ENCODE results near the gene VANGL1.

VANGL1 gene

DNA sequence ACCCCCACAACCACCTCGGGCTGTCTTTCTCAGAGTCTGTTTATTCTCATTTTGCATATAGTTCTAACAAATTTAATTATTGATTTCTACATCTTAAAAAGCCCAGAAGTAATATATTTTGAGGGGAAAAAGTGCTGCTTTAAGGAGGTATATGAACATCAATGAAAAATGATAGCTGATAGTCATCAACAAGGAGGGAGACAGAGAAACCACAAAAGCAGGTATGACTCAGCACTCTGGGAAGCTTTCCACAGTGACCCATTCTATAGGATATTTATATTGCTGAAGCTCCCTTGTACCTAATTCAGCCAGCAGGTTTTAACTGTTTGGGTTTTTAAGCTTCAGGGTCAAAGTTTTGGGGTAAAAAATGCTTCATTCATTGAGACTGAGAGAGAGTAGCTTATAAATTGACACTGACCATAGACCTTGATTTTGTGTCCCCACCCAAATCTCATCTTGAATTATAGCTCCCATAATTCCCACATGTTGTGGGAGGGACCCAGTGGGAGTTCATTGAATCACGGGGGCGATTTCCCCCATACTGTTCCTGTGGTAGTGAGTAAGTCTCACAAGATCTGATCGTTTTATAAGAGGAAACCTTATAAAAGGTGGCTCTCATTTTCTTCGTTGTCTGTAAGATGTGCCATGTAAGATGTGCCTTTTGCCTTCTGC, 27.4 kb downstream of the VANGL1 start:
- Histone ChIP-seq H3K4me3 (replicated peaks; ENCODE audit: insufficient read depth, low read length) (no peak overlapping the region), H3K27ac (replicated peaks) (no peak overlapping the region), H3K27me3 (ENCODE audit: insufficient read depth, poor library complexity, severe bottlenecking) (no peaks in the 10 kb centered on the region)
- peak in 1 of 2 experiments; percentile 15 for DNase-seq (ENCODE audit: low read depth in 1 of 2, low spot score in 1 of 2)
- TF ChIP-seq POLR2AphosphoS5 (IDR thresholded peaks at IDR 0.05; ENCODE audit: low read depth) (no peak), GABPA (IDR thresholded peaks at IDR 0.05; ENCODE audit: low read depth) (no peak), SPI1 (IDR thresholded peaks at IDR 0.05; ENCODE audit: borderline replicate concordance, low read depth) (no peak)
- TF ChIP-seq, protein P1, sequence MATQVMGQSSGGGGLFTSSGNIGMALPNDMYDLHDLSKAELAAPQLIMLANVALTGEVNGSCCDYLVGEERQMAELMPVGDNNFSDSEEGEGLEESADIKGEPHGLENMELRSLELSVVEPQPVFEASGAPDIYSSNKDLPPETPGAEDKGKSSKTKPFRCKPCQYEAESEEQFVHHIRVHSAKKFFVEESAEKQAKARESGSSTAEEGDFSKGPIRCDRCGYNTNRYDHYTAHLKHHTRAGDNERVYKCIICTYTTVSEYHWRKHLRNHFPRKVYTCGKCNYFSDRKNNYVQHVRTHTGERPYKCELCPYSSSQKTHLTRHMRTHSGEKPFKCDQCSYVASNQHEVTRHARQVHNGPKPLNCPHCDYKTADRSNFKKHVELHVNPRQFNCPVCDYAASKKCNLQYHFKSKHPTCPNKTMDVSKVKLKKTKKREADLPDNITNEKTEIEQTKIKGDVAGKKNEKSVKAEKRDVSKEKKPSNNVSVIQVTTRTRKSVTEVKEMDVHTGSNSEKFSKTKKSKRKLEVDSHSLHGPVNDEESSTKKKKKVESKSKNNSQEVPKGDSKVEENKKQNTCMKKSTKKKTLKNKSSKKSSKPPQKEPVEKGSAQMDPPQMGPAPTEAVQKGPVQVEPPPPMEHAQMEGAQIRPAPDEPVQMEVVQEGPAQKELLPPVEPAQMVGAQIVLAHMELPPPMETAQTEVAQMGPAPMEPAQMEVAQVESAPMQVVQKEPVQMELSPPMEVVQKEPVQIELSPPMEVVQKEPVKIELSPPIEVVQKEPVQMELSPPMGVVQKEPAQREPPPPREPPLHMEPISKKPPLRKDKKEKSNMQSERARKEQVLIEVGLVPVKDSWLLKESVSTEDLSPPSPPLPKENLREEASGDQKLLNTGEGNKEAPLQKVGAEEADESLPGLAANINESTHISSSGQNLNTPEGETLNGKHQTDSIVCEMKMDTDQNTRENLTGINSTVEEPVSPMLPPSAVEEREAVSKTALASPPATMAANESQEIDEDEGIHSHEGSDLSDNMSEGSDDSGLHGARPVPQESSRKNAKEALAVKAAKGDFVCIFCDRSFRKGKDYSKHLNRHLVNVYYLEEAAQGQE (IDR thresholded peaks at IDR 0.05; ENCODE audit: insufficient replicate concordance, low read depth) = no peak
- TF ChIP-seq, protein P2, sequence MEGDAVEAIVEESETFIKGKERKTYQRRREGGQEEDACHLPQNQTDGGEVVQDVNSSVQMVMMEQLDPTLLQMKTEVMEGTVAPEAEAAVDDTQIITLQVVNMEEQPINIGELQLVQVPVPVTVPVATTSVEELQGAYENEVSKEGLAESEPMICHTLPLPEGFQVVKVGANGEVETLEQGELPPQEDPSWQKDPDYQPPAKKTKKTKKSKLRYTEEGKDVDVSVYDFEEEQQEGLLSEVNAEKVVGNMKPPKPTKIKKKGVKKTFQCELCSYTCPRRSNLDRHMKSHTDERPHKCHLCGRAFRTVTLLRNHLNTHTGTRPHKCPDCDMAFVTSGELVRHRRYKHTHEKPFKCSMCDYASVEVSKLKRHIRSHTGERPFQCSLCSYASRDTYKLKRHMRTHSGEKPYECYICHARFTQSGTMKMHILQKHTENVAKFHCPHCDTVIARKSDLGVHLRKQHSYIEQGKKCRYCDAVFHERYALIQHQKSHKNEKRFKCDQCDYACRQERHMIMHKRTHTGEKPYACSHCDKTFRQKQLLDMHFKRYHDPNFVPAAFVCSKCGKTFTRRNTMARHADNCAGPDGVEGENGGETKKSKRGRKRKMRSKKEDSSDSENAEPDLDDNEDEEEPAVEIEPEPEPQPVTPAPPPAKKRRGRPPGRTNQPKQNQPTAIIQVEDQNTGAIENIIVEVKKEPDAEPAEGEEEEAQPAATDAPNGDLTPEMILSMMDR (IDR thresholded peaks at IDR 0.05; ENCODE audit: insufficient read depth, low read length) = no peak

DNA sequence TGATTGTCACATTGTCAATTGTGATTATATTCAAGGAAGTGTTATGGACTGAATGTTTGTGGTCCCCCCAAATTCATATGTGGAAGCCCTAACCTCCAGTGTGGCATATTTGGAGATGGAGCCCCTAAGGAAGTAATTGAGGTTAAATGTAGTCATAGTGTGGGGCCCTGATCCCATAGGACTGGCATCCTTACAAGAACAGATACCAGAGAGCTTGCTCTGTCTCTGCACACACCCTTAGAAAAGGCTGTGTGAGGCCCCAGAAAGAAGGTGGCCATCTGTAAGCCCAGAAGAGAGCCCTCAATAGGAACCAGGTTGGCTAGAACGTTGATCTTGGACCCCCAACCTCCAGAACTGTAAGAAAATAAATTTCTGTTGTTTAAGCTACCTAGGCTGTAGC, 28.1 kb downstream of the VANGL1 start:
- Histone ChIP-seq H3K4me3 (replicated peaks; ENCODE audit: insufficient read depth, low read length) (no peak overlapping the region), H3K27ac (replicated peaks) (no peak overlapping the region), H3K27me3 (ENCODE audit: insufficient read depth, poor library complexity, severe bottlenecking) (no peaks in the 10 kb centered on the region)
- TF ChIP-seq, protein P1 (IDR thresholded peaks at IDR 0.05; ENCODE audit: insufficient replicate concordance, low read depth) = no peak
- TF ChIP-seq, protein P2 (IDR thresholded peaks at IDR 0.05; ENCODE audit: insufficient read depth, low read length) = no peak
- TF ChIP-seq POLR2AphosphoS5 (IDR thresholded peaks at IDR 0.05; ENCODE audit: low read depth) = no peak
- TF ChIP-seq SPI1 (IDR thresholded peaks at IDR 0.05; ENCODE audit: borderline replicate concordance, low read depth) = no peak
- no peak for TF ChIP-seq GABPA (IDR thresholded peaks at IDR 0.05; ENCODE audit: low read depth)
- DNase-seq (ENCODE audit: low read depth in 1 of 2, low spot score in 1 of 2) = no peak

DNA sequence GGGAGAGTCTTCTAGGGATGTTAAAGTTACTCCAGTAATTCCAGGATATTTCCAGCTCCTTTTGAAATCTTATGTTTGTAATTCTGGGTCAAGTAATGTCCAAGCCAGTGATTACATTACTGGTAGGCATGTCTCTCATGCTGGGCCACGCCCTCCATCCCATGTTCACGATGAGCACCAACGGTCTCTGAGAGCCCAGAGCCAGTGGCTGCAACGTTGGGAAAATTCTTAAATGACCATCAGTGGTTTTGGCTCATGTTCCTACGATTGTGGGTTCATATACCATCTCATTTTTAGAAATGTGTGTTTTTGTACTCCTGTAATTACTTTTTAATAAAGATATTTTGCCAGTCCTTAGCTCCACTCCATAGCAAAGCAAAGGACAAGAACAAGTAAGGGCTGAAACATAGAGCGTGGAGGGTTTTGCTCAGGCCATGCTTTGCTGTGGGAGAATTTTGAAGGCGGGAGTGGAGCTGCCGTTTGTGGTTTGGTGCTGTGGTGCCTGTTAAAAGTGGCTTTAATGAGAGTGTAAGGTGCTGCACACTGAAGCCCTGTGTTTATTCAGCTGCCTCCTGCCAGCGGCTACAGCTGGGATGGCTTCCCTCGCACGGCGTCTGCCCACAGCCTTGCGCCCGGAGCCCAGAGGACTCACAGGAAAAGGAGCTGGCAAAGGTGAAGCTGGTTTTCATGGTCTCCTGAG, 28.9 kb downstream of the VANGL1 start:
- peak in 1 of 2 experiments; percentile 8 for DNase-seq (ENCODE audit: low read depth in 1 of 2, low spot score in 1 of 2)
- H3K4me3 ChIP-seq (replicated peaks; ENCODE audit: insufficient read depth, low read length) = no peak overlapping the region
- TF ChIP-seq GABPA (IDR thresholded peaks at IDR 0.05; ENCODE audit: low read depth) = no peak
- no peaks in the 10 kb centered on the region for H3K27me3 ChIP-seq (ENCODE audit: insufficient read depth, poor library complexity, severe bottlenecking)
- no peak overlapping the region for H3K27ac ChIP-seq (replicated peaks)

DNA sequence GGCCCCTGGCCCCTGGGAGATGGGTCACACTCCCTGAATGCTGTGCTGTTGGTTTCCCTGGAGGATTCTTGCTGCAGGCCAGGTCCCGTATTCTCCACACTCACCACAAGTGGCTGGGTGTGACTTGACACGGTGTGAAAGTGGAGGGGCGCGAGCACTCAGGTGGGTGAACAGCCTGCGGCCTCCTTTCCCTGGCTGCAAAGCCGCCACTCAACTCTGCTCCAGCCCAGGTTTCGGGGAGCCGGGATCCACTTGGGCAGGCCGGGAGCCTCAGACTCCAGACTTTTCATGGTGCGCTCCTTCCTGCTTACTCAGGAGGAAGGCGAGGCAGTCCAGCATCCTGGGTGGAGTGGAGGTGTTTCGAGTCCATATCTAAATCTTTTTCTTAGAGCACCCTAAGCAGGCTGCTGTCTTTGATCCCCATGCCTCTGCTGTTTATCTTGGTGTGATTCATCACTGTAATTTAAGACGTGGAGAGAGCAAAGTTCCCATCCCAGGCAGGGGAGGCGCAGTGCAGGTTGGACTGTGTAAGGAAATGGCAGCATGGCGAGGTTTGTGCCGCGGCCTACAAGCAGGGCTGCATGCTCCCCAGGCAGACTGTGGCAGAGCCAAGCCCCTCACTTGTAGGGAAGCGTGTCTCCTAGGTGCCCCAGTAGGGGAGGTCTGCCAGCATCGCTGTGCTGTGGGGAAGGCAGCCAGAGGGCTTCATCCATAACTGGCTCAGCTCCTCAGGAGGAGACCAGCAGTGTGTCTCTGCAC, 29.6 kb downstream of the VANGL1 start:
- H3K27ac ChIP-seq (replicated peaks) = no peak overlapping the region

More for the DNA sequence above, 29.6 kb downstream of the VANGL1 start:
- DNase-seq (ENCODE audit: low read depth in 1 of 2, low spot score in 1 of 2) = no peak
- Histone ChIP-seq H3K4me3 (replicated peaks; ENCODE audit: insufficient read depth, low read length) (no peak overlapping the region), H3K27me3 (ENCODE audit: insufficient read depth, poor library complexity, severe bottlenecking) (no peaks in the 10 kb centered on the region)
- TF ChIP-seq, protein P2 (IDR thresholded peaks at IDR 0.05; ENCODE audit: insufficient read depth, low read length) = no peak
